Left ventricle myocardium superior (tissue), 1 donor: ENCODE measurements around the gene A4GALT. TPM values are rescaled to one million over a fixed set of nuclear protein-coding genes. Genes with fewer than 3 reads are reported as not detected.

ENCODE experiments used
- ATAC-seq: fragments of 200-7000 bp; cut with Tn5 transposase; one replicate; pipeline ENCODE4 v1.9.1; 2020; ENCODE audit warnings: mild to moderate bottlenecking, moderate library complexity
- DNase-seq: peaks from one replicate; pipeline ENCODE4 v3.0.0-alpha.2; 2020
- intact Hi-C: fragments of 100-400 bp; cut with micrococcal nuclease; formaldehyde crosslinking; loops from one replicate; pipeline ENCODE4 v1.11.0; 2022
- total RNA-seq: library from RNA; stranded (reverse); fragmentation: NEBNext Ultra II Directional; extraction: Animal tissue kit (Norgen Biotek cat#: 25700); gene quantifications from one replicate; pipeline ENCODE4 v1.2.1, GENCODE V29; 2021
- donor health status: DM: no; HTN: yes; CAD: no; lungs with severe emphysema.

Gene A4GALT
- total RNA-seq, 1 donor from 2014 or later: 81.7 TPM

- no peak for ATAC-seq
- DNase-seq: no peak
- intact Hi-C loops: no loop called here
Measured at GRCh38 chr22:42643634-42644421, 76.8 kb downstream of the A4GALT start.

- no peak for DNase-seq
- intact Hi-C loops: no loop called here
- no peak for ATAC-seq
Measured at GRCh38 chr22:42642806-42643633, 77.7 kb downstream of the A4GALT start.

Other genes with a start within 250 kb of the A4GALT start
- 16.0 TPM for gene RRP7A, start 201.1 kb downstream of the A4GALT start, total RNA-seq
- 1.6 TPM for gene SERHL2, start 166.9 kb downstream of the A4GALT start, total RNA-seq
- gene POLDIP3, start 106.0 kb downstream of the A4GALT start, total RNA-seq: 39.4 TPM
- 0.55 TPM for gene ATP5MGL, start 80.3 kb downstream of the A4GALT start, total RNA-seq
- gene CYB5R3, start 71.5 kb downstream of the A4GALT start, total RNA-seq: 283 TPM
- 25.8 TPM for gene ARFGAP3, start 136.4 kb upstream of the A4GALT start, total RNA-seq